Effector CD4-positive, alpha-beta T cell (primary cell): ENCODE data around the gene ZC3H14.

Source experiments
- DNase-seq: peaks from one replicate; pipeline ENCODE4 v3.0.0-alpha.2; 2020

The ZC3H14 gene

GRCh38 chr14:88612981-88613380 lies 50.1 kb downstream of the ZC3H14 start:
- DNase-seq: no peak

- no peak for DNase-seq
Observed at GRCh38 chr14:88613552-88614010, 50.7 kb downstream of the ZC3H14 start.

DNA sequence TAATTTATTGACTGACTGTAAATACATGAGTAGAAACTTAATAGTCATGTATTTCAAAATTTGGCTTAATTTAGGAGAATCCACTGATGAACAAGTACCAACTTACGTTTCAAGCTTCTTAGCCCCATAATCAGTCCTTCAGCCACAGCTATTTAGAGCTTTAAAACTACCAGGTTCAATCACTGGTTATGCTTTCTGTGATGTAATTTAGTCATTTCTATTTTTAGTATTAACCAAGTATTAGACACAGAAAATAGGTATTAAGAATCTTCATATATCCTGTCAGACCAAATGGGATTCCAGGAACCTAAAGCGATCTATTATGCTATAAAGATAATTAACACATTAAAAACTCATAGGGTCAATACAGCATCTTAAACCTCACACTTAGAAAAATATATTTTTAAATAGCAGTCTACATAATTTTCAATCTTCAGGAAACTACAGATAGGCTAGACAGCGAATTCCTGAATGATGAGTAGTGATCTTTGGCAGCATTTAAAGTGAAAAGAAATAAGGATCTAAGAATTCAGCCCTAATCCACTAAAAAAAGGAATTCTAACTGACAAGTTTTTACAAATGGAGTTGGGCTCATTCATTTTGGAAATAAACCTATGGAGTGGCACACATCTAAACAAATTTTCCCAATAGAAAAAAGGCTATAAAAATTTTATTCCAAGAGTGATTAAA lies 51.5 kb downstream of the ZC3H14 start:
- no peak for DNase-seq

- DNase-seq: no peak
Observed at GRCh38 chr14:88616697-88617096, 53.9 kb downstream of the ZC3H14 start.

- DNase-seq: no peak
Observed at GRCh38 chr14:88617479-88617878, 54.6 kb downstream of the ZC3H14 start.

- no peak for DNase-seq
Observed at GRCh38 chr14:88618476-88618875, 55.6 kb downstream of the ZC3H14 start.

GRCh38 chr14:88621100-88621499 lies 58.3 kb downstream of the ZC3H14 start:
- no peak for DNase-seq

- no peak for DNase-seq
Observed at GRCh38 chr14:88625671-88626070, 62.8 kb downstream of the ZC3H14 start.

GRCh38 chr14:88628033-88628432 lies 65.2 kb downstream of the ZC3H14 start:
- DNase-seq: no peak

DNA sequence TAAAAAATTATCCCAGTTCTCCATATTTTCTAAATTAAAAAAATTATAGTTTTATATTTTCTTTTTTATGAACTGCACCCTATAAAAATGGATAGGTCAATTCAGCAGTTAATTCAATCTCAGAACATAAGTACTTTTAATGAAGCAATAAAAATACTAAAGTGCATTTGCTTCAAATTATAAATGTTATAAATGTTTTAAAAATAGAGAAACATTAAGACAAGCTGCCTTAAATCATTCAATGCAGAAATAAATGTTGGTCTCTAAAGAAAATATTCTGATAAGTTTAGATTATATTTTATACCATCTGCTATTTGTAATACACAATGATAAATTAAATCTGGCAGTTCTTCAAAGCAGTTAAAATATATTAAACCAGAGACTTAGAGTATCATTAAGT lies 65.6 kb downstream of the ZC3H14 start:
- no peak for DNase-seq

- DNase-seq: no peak
Observed at GRCh38 chr14:88630565-88630964, 67.7 kb downstream of the ZC3H14 start.

DNA sequence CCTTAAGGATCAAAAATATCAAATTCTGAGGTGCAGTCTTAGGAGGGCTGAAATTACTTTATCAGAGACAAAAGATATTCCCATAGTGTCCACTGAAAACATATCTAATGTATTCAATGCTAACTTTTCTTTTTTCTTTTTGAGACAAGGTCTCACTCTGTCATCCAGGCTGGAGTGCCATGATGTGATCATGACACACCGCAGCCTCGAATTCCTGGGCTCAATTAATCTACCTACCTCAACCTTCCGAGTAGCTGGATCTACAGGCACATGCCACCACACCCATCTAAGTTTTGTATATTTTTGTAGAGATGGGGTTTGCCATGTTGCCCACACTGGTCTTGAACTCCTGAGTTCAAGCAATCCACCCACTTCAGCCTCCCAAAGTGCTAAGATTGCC lies 68.3 kb downstream of the ZC3H14 start:
- no peak for DNase-seq

GRCh38 chr14:88632512-88632911 lies 69.7 kb downstream of the ZC3H14 start:
- no peak for DNase-seq

- DNase-seq: no peak
Observed at GRCh38 chr14:88639221-88639620, 76.4 kb downstream of the ZC3H14 start.

DNA sequence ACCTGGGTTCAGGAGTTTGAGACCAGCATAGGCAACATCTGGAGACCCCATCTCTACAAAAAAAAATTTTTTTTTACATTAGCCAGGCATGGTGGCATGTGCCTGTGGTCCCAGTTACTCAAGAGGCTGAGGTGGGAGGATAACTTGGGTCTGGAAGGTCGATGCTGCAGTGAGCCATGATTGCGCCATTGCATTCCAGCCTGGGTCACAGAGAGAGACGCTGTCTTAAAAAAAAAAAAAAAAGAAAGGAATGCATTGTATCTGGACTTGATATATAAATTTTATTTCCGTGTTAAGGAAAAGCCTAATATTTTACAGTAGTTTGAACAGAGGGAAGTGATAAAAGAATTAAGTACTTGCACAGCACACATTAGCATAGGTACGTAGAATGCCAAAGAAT lies 97.2 kb downstream of the ZC3H14 start:
- DNase-seq: no peak

GRCh38 chr14:88667555-88668273 lies 104.9 kb downstream of the ZC3H14 start:
- DNase-seq: peak; percentile 28

- DNase-seq: no peak
Observed at GRCh38 chr14:88668448-88669116, 105.7 kb downstream of the ZC3H14 start.

GRCh38 chr14:88669346-88669745 lies 106.5 kb downstream of the ZC3H14 start:
- no peak for DNase-seq
